Peyer's patch (tissue), 4 donors: ENCODE data around the gene FAM110A.

Source experiments
- POLR2A ChIP-seq, 2 donors: fragments of 450-650 bp; IDR thresholded peaks; one replicate each; pipeline ENCODE4 v1.5.1; 2017; ENCODE audit warnings: antibody characterized with exemption in 2 of 2, mild to moderate bottlenecking in 2 of 2, moderate library complexity in 2 of 2
- TF ChIP-seq, protein P1 (sequence below), 6 experiments: fragments of 450-650 bp in 4 of 6; fragments of 200-600 bp in 2 of 6; sonication (generic) in 1 of 6; IDR thresholded peaks; one replicate each; pipeline ENCODE4 v1.5.1; 2017 to 2019; ENCODE audit warnings: antibody characterized with exemption in 6 of 6, mild to moderate bottlenecking in 3 of 6, moderate library complexity in 1 of 6

GRCh38 chr20:787825-788224 is 45.7 kb upstream of the FAM110A start:
- TF ChIP-seq, protein P1, sequence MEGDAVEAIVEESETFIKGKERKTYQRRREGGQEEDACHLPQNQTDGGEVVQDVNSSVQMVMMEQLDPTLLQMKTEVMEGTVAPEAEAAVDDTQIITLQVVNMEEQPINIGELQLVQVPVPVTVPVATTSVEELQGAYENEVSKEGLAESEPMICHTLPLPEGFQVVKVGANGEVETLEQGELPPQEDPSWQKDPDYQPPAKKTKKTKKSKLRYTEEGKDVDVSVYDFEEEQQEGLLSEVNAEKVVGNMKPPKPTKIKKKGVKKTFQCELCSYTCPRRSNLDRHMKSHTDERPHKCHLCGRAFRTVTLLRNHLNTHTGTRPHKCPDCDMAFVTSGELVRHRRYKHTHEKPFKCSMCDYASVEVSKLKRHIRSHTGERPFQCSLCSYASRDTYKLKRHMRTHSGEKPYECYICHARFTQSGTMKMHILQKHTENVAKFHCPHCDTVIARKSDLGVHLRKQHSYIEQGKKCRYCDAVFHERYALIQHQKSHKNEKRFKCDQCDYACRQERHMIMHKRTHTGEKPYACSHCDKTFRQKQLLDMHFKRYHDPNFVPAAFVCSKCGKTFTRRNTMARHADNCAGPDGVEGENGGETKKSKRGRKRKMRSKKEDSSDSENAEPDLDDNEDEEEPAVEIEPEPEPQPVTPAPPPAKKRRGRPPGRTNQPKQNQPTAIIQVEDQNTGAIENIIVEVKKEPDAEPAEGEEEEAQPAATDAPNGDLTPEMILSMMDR (IDR thresholded peaks at IDR 0.05), result no peak
- TF ChIP-seq POLR2A (IDR thresholded peaks at IDR 0.05), result no peak
